Measurements from ENCODE around the gene SLC6A5.

DNA sequence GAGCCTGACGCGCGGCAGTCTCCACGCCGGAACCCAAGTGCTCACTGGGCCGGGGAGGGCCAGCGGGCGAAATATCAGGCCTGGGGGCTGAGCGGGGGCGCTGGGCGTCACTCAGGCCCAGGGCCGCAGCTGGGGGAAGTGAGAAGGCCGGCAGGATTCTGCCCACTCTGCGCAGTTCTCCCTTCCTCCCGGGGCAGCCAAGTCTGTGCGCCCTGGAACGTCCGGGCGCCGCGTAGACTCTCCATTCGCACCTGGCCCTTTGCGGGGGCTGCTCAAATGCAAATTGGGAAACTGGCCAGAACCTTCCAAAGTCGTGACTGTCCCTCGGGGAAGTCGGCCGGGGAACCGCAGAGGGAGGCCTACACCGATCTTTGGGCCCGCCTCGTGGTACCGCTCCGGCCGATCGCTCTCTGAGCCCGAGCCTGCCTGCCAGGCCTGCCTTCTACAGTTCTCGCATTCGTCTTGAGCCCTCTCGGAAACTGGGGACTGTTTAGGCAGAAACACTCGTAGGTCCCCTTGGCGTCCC is 2.2 kb upstream of the SLC6A5 start:
- TF ChIP-seq ZNF274 (IDR thresholded peaks at IDR 0.05; ENCODE audit: low read length), result no peak
- no peak for TF ChIP-seq ZNF274 (tag by site-specific recombination; IDR thresholded peaks at IDR 0.05; ENCODE audit: borderline replicate concordance)
- no peak for TF ChIP-seq YY1 (tag by site-specific recombination; IDR thresholded peaks at IDR 0.05)
- TF ChIP-seq ZBTB21 (tag by site-specific recombination; IDR thresholded peaks at IDR 0.05), result no peak
- TF ChIP-seq, protein P1, sequence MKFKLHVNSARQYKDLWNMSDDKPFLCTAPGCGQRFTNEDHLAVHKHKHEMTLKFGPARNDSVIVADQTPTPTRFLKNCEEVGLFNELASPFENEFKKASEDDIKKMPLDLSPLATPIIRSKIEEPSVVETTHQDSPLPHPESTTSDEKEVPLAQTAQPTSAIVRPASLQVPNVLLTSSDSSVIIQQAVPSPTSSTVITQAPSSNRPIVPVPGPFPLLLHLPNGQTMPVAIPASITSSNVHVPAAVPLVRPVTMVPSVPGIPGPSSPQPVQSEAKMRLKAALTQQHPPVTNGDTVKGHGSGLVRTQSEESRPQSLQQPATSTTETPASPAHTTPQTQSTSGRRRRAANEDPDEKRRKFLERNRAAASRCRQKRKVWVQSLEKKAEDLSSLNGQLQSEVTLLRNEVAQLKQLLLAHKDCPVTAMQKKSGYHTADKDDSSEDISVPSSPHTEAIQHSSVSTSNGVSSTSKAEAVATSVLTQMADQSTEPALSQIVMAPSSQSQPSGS (tag by site-specific recombination; IDR thresholded peaks at IDR 0.05; ENCODE audit: low read depth), result no peak
- TF ChIP-seq, protein P2, sequence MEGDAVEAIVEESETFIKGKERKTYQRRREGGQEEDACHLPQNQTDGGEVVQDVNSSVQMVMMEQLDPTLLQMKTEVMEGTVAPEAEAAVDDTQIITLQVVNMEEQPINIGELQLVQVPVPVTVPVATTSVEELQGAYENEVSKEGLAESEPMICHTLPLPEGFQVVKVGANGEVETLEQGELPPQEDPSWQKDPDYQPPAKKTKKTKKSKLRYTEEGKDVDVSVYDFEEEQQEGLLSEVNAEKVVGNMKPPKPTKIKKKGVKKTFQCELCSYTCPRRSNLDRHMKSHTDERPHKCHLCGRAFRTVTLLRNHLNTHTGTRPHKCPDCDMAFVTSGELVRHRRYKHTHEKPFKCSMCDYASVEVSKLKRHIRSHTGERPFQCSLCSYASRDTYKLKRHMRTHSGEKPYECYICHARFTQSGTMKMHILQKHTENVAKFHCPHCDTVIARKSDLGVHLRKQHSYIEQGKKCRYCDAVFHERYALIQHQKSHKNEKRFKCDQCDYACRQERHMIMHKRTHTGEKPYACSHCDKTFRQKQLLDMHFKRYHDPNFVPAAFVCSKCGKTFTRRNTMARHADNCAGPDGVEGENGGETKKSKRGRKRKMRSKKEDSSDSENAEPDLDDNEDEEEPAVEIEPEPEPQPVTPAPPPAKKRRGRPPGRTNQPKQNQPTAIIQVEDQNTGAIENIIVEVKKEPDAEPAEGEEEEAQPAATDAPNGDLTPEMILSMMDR (tag by site-specific recombination; IDR thresholded peaks at IDR 0.05), result no peak
- TF ChIP-seq, protein P3, sequence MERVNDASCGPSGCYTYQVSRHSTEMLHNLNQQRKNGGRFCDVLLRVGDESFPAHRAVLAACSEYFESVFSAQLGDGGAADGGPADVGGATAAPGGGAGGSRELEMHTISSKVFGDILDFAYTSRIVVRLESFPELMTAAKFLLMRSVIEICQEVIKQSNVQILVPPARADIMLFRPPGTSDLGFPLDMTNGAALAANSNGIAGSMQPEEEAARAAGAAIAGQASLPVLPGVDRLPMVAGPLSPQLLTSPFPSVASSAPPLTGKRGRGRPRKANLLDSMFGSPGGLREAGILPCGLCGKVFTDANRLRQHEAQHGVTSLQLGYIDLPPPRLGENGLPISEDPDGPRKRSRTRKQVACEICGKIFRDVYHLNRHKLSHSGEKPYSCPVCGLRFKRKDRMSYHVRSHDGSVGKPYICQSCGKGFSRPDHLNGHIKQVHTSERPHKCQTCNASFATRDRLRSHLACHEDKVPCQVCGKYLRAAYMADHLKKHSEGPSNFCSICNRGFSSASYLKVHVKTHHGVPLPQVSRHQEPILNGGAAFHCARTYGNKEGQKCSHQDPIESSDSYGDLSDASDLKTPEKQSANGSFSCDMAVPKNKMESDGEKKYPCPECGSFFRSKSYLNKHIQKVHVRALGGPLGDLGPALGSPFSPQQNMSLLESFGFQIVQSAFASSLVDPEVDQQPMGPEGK (tag by site-specific recombination; IDR thresholded peaks at IDR 0.05), result no peak
- no peak for TF ChIP-seq KLF10 (tag by site-specific recombination; IDR thresholded peaks at IDR 0.05)
- TF ChIP-seq, protein P4, sequence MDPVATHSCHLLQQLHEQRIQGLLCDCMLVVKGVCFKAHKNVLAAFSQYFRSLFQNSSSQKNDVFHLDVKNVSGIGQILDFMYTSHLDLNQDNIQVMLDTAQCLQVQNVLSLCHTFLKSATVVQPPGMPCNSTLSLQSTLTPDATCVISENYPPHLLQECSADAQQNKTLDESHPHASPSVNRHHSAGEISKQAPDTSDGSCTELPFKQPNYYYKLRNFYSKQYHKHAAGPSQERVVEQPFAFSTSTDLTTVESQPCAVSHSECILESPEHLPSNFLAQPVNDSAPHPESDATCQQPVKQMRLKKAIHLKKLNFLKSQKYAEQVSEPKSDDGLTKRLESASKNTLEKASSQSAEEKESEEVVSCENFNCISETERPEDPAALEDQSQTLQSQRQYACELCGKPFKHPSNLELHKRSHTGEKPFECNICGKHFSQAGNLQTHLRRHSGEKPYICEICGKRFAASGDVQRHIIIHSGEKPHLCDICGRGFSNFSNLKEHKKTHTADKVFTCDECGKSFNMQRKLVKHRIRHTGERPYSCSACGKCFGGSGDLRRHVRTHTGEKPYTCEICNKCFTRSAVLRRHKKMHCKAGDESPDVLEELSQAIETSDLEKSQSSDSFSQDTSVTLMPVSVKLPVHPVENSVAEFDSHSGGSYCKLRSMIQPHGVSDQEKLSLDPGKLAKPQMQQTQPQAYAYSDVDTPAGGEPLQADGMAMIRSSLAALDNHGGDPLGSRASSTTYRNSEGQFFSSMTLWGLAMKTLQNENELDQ (tag by site-specific recombination; IDR thresholded peaks at IDR 0.05; ENCODE audit: low read depth), result no peak
- TF ChIP-seq ZNF776 (tag by site-specific recombination; IDR thresholded peaks at IDR 0.05; ENCODE audit: borderline replicate concordance), result no peak
- TF ChIP-seq ZNF121 (tag by site-specific recombination; IDR thresholded peaks at IDR 0.05), result no peak
- no peak for TF ChIP-seq ZFP41 (tag by site-specific recombination; IDR thresholded peaks at IDR 0.05; ENCODE audit: borderline replicate concordance)
- no peak for TF ChIP-seq ZNF341 (tag by site-specific recombination; IDR thresholded peaks at IDR 0.05; ENCODE audit: low read depth)
- TF ChIP-seq TCF7L2 (IDR thresholded peaks at IDR 0.05; ENCODE audit: borderline replicate concordance, low read depth, low read length), result no peak
